Transverse colon (tissue), 4 donors: Measurements from ENCODE around the gene SEC14L2. TPM values are rescaled to one million over a fixed set of nuclear protein-coding genes. Genes with fewer than 3 reads are reported as not detected.
A peak's percentile ranks its signal among the peaks of the same experiment; 100 is the strongest.

ENCODE experiments used
- DNase-seq: peaks from one replicate; pipeline ENCODE4 v3.0.0-alpha.2; 2019
- H3K27ac ChIP-seq, 4 donors: fragments of 200-600 bp; sonication (generic); 2 replicates each; pipeline ENCODE4 v1.5.1; 2016 to 2018; ENCODE audit warnings: inconsistent platforms in 4 of 4
- H3K27me3 ChIP-seq: fragments of 200-600 bp; sonication (generic); 2 replicates; pipeline ENCODE4 v1.5.1; 2017; ENCODE audit warnings: inconsistent platforms
- H3K36me3 ChIP-seq, 4 donors: fragments of 200-600 bp; sonication (generic); 2 replicates each; pipeline ENCODE4 v1.5.1; 2017 to 2019; ENCODE audit warnings: inconsistent platforms in 4 of 4
- H3K4me1 ChIP-seq, 4 donors: fragments of 200-600 bp; sonication (generic); 2 replicates each; pipeline ENCODE4 v1.5.1; 2017 to 2020; ENCODE audit warnings: inconsistent platforms in 4 of 4
- H3K4me3 ChIP-seq, 4 donors: fragments of 200-600 bp; sonication (generic); 1 replicate in 1 of 4; 2 replicates in 3 of 4; pipeline versions ENCODE4 v1.5.1 to v1.6.1; 2017 to 2019; ENCODE audit warnings: inconsistent platforms in 4 of 4
- H3K9me3 ChIP-seq, 2 donors: fragments of 200-600 bp; sonication (generic); 2 replicates each; pipeline ENCODE4 v1.5.1; 2017 to 2019; ENCODE audit warnings: inconsistent platforms in 2 of 2
- CTCF ChIP-seq, 5 experiments: fragments of 200-600 bp in 3 of 5; fragments of 450-650 bp in 2 of 5; sonication (generic) in 3 of 5; IDR thresholded peaks; 1 replicate in 2 of 5; 2 replicates in 3 of 5; pipeline ENCODE4 v1.5.1; 2016 to 2017; ENCODE audit warnings: antibody characterized with exemption in 5 of 5, inconsistent platforms in 3 of 5, mild to moderate bottlenecking in 2 of 5, moderate library complexity in 1 of 5
- EP300 ChIP-seq: sonication (generic); formaldehyde crosslinking; IDR thresholded peaks from one replicate; pipeline ENCODE4 v1.6.1; 2017; ENCODE audit warnings: antibody characterized with exemption, low read depth
- POLR2A ChIP-seq: fragments of 450-650 bp; IDR thresholded peaks from one replicate; pipeline ENCODE4 v1.6.1; 2016; ENCODE audit warnings: antibody characterized with exemption, mild to moderate bottlenecking, moderate library complexity
- POLR2AphosphoS5 ChIP-seq, 3 donors: sonication (generic); formaldehyde crosslinking; IDR thresholded peaks; one replicate each; pipeline ENCODE4 v1.6.1; 2016; ENCODE audit warnings: antibody characterized with exemption in 3 of 3
- WGBS, 2 donors: methylation state at CpG; one replicate each; pipeline ENCODE4 v1.1.5; 2018; ENCODE audit warnings: low coverage in 1 of 2; 5-methylcytosine and 5-hydroxymethylcytosine counted together
- in situ Hi-C, 4 donors: fragments of 200-750 bp; cut with MboI; loops; one replicate each; pipeline versions ENCODE4 v1.15.0 to v1.15.1; 2017; ENCODE audit warnings: low sequenced_read_pairs in 3 of 4, low pct_ligation_motif_present in 1 of 4, low pct_unique_long_range_greater_than_20kb in 1 of 4
- intact Hi-C: fragments of 100-400 bp; cut with DNase I; formaldehyde crosslinking; loops from one replicate; pipeline ENCODE4 v1.15.1; 2023; ENCODE audit warnings: low total_unique reads
- total RNA-seq, 4 donors: library from RNA; depleted of rRNA; stranded (reverse); fragments of >200 nt; gene quantifications; one replicate each; pipeline ENCODE4 v1.1.0, GENCODE V29; 2016

Gene SEC14L2
- total RNA-seq, 4 donors from 2014 or later: 2.2 to 5.5 (median 4.5) TPM; not detected in 1

DNA sequence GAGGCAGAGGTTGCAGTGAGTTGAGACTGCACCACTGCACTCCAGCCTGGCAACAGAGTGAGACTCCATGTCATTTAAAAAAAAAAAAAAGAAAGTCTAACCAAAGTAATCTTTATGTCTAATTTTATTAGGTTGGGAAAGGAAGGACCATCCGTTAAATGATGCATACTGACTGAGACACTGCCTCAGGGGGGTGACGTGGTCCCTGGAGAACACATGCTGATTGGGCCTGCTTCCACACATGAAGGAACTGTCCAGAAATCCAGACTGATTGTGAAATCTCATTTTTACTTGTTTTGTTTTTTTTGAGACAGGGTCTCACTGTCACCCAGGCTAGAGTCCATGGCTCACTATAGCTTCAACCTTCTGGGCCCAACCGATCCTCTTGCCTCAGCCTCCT lies 45.6 kb upstream of the SEC14L2 start:
- H3K4me1 ChIP-seq: peaks cover 15 to 36% (median 21%) of the 10 kb centered on the region in 4 donors
- 86 to 88% methylated on average over 2 to 3 of the region's 3 CpGs for WGBS, 2 donors
- intact Hi-C loops: loop anchor here (10.0 kb wide), 1 partner anchor 86 kb away; the partner anchor contains the start of gene OSM
- peaks cover 0 to 43% (median 23%) of the 10 kb centered on the region in 4 donors for H3K36me3 ChIP-seq
- no peaks in the 10 kb centered on the region for H3K9me3 ChIP-seq
- in situ Hi-C loops: loop anchor here in 1 of 4 donors (25.0 kb wide), 1 partner anchor 239 kb away; no protein-coding TSS in a partner anchor
- no peak for DNase-seq
- H3K27me3 ChIP-seq: no peaks in the 10 kb centered on the region
- no peak overlapping the region for H3K27ac ChIP-seq
- no peak for TF ChIP-seq POLR2AphosphoS5 (IDR thresholded peaks at IDR 0.05)
- TF ChIP-seq CTCF (IDR thresholded peaks at IDR 0.05): no peak
- TF ChIP-seq EP300: no peak
- no peak for TF ChIP-seq POLR2A
- H3K4me3 ChIP-seq: no peak overlapping the region

- intact Hi-C loops (loop anchor here (10.0 kb wide), 1 partner anchor 90 kb away; the partner anchor contains the start of gene OSM), in situ Hi-C loops (loop anchor here in 1 of 4 donors (25.0 kb wide), 1 partner anchor 242 kb away; no protein-coding TSS in a partner anchor)
- Histone ChIP-seq H3K9me3 (no peaks in the 10 kb centered on the region), H3K4me3 (peak overlapping the region in 1 of 4 donors; percentile 84), H3K4me1 (peaks cover 15 to 37% (median 25%) of the 10 kb centered on the region in 4 donors), H3K36me3 (peaks cover 0 to 34% (median 13%) of the 10 kb centered on the region in 4 donors), H3K27me3 (no peaks in the 10 kb centered on the region), H3K27ac (no peak overlapping the region)
- no peak for TF ChIP-seq POLR2AphosphoS5 (IDR thresholded peaks at IDR 0.05)
- TF ChIP-seq POLR2A: no peak
- no peak for TF ChIP-seq CTCF (IDR thresholded peaks at IDR 0.05)
- no peak for TF ChIP-seq EP300
- 63 to 71% methylated on average over 2 to 5 of the region's 5 CpGs for WGBS, 2 donors
- DNase-seq: no peak
Observed at GRCh38 chr22:30354644-30355043, 42.2 kb upstream of the SEC14L2 start.

DNA sequence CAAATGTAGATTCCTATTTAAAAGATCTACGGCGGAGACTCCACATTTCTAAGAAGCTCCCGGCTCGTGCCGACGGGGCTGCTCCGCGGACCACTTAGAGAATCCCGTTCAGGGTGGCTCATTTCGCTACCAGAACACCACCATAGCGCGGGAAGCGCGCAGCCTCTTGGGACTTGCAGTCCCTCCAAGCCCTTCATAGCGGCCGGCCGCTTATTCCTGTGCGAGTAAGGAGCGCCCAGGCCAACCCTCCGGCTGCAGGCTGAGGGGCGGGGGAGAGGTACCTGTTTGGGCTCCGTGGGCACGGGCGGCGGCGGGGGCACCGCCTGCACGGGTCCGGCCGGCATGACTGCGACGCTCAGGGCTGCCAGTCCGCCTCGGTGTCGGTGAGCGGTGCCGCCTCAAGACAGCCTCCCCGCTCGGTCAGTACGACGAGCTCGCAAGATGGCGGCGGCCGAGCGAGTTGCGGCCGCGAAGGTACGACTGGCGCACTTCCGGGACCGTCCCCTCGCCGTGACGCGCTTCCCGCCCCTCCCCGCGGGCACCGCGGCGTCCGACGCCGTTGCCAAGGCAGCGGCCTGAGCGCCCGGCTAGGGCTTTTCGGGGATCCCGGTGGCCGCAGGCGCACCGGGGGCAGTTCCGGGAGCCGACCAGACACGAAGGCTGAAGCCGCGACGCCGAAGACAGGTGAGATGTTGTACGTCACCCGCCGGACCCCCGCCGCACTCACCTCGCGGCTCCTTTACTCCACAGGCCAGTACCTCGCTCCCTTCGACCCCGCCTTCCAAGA lies 40.2 kb upstream of the SEC14L2 start, which contains the start of the genes CCDC157 and SF3A1:
Gene CCDC157, plus strand, starts transcription at position 559 of the 787 bp plus-strand sequence. CDS start 8,994 bp downstream, outside the sequence.
Gene SF3A1, minus strand, starts transcription at position 446 of the 787 bp plus-strand sequence. Its CDS starts 102 bp downstream, at position 344.
- Histone ChIP-seq H3K36me3 (peaks cover 0 to 15% (median 7%) of the 10 kb centered on the region in 4 donors), H3K9me3 (no peaks in the 10 kb centered on the region), H3K27me3 (no peaks in the 10 kb centered on the region), H3K4me3 (peak within 1 kb of the TSS; percentile 55 to 84 (median 70)), H3K4me1 (peaks cover 15 to 34% (median 25%) of the 10 kb centered on the region in 4 donors), H3K27ac (peak within 1 kb of the TSS; percentile 94 to 96 (median 95))
- WGBS, 2 donors: 1% methylated on average over 57 of the region's 91 CpGs; no CpG with 5 or more reads in 1 of the 2 donors
- intact Hi-C loops: loop anchor here (2.0 to 10.0 kb wide), 2 partner anchors 68 to 92 kb away; partner anchors contain the start of genes CASTOR1 and OSM
- DNase-seq: peak; percentile 90
- in situ Hi-C loops: loop anchor here in 1 of 4 donors (25.0 kb wide), 1 partner anchor 244 kb away; no protein-coding TSS in a partner anchor
- peak in 1 of 5 experiments; percentile 27 for TF ChIP-seq CTCF (IDR thresholded peaks at IDR 0.05)
- peak; percentile 81 to 96 (median 95) for TF ChIP-seq POLR2AphosphoS5 (IDR thresholded peaks at IDR 0.05)
- peak; percentile 88 for TF ChIP-seq POLR2A
- TF ChIP-seq EP300: no peak

GRCh38 chr22:30357236-30357570 lies 39.6 kb upstream of the SEC14L2 start:
- WGBS, 2 donors: 3 to 4% methylated on average over 9 of the region's 9 CpGs
- TF ChIP-seq POLR2A (no peak), POLR2AphosphoS5 (IDR thresholded peaks at IDR 0.05) (no peak), EP300 (no peak), CTCF (IDR thresholded peaks at IDR 0.05) (no peak)
- Histone ChIP-seq H3K27me3 (no peaks in the 10 kb centered on the region), H3K4me3 (peak overlapping the region; percentile 55 to 84 (median 70)), H3K27ac (peak overlapping the region; percentile 94 to 96 (median 95)), H3K36me3 (peaks cover 0 to 9% (median 4%) of the 10 kb centered on the region in 4 donors), H3K4me1 (peaks cover 15 to 34% (median 25%) of the 10 kb centered on the region in 4 donors), H3K9me3 (no peaks in the 10 kb centered on the region)
- in situ Hi-C loops (loop anchor here in 1 of 4 donors (25.0 kb wide), 1 partner anchor 245 kb away; no protein-coding TSS in a partner anchor), intact Hi-C loops (loop anchor here (2.0 to 10.0 kb wide), 2 partner anchors 68 to 92 kb away; partner anchors contain the start of genes CASTOR1 and OSM)
- no peak for DNase-seq
